ENCODE data around the gene NEURL3. TPM values are rescaled to one million over a fixed set of nuclear protein-coding genes. Genes with fewer than 3 reads are reported as not detected.
"Not testable (repeated sequence)": the region's sequence is repeated elsewhere in the genome, so short reads cannot be mapped to it uniquely, and the experiment has no call there.

The NEURL3 gene
- total RNA-seq, 1 experiment from 2014 or later: not detected

- Mint-ChIP-seq H3K4me3 (ENCODE audit: unreplicated experiment) (no peak overlapping the region), H3K9me3 (ENCODE audit: unreplicated experiment) (no peaks in the 10 kb centered on the region), H3K4me1 (ENCODE audit: insufficient read depth, unreplicated experiment) (peaks cover 8% of the 10 kb centered on the region), H3K27ac (ENCODE audit: low read depth, unreplicated experiment) (no peak overlapping the region), H3K36me3 (ENCODE audit: insufficient read depth, unreplicated experiment) (no peaks in the 10 kb centered on the region), H3K27me3 (ENCODE audit: insufficient read depth, unreplicated experiment) (peaks cover 6% of the 10 kb centered on the region)
- POLR2A ChIA-PET: no interaction called here
- DNase-seq (ENCODE audit: unreplicated experiment): no peak
- CTCF ChIA-PET: no interaction called here
- TF ChIP-seq CTCF (IDR thresholded peaks at IDR 0.05; ENCODE audit: unreplicated experiment): no peak
- BruUV-seq (replicated peaks): no TSS peak
- intact Hi-C loops (cut with micrococcal nuclease): no loop called here
Observed at GRCh38 chr2:96500385-96501066, 4.6 kb downstream of the NEURL3 start.

- CTCF ChIA-PET: interaction anchor here (0.7 to 0.9 kb wide), 2 partner anchors 9 to 92 kb away, joined by 3 to 4 read pairs; no protein-coding TSS in a partner anchor
- Mint-ChIP-seq H3K9me3 (ENCODE audit: unreplicated experiment) (peaks cover 8% of the 10 kb centered on the region), H3K4me3 (ENCODE audit: unreplicated experiment) (no peak overlapping the region), H3K36me3 (ENCODE audit: insufficient read depth, unreplicated experiment) (no peaks in the 10 kb centered on the region), H3K27ac (ENCODE audit: low read depth, unreplicated experiment) (no peak overlapping the region), H3K4me1 (ENCODE audit: insufficient read depth, unreplicated experiment) (no peaks in the 10 kb centered on the region), H3K27me3 (ENCODE audit: insufficient read depth, unreplicated experiment) (peaks cover 13% of the 10 kb centered on the region)
- no peak for TF ChIP-seq CTCF (IDR thresholded peaks at IDR 0.05; ENCODE audit: unreplicated experiment)
- POLR2A ChIA-PET: no interaction called here
- intact Hi-C loops (cut with micrococcal nuclease): no loop called here
- no peak for DNase-seq (ENCODE audit: unreplicated experiment)
- no TSS peak for BruUV-seq (replicated peaks)
Observed at GRCh38 chr2:96499061-96499960, 5.8 kb downstream of the NEURL3 start.

GRCh38 chr2:96498611-96499010 lies 6.5 kb downstream of the NEURL3 start:
- peaks cover 13% of the 10 kb centered on the region for H3K27me3 Mint-ChIP-seq (ENCODE audit: insufficient read depth, unreplicated experiment)
- POLR2A ChIA-PET: not testable (repeated sequence)

GRCh38 chr2:96498021-96498431 lies 7.1 kb downstream of the NEURL3 start:
- POLR2A ChIA-PET: no interaction called here
- no peak overlapping the region for H3K4me3 Mint-ChIP-seq (ENCODE audit: unreplicated experiment)
- peaks cover 13% of the 10 kb centered on the region for H3K27me3 Mint-ChIP-seq (ENCODE audit: insufficient read depth, unreplicated experiment)
- H3K36me3 Mint-ChIP-seq (ENCODE audit: insufficient read depth, unreplicated experiment): no peaks in the 10 kb centered on the region
- BruUV-seq (replicated peaks): no TSS peak
- CTCF ChIA-PET: no interaction called here
- no peak for DNase-seq (ENCODE audit: unreplicated experiment)
- H3K27ac Mint-ChIP-seq (ENCODE audit: low read depth, unreplicated experiment): no peak overlapping the region
- H3K4me1 Mint-ChIP-seq (ENCODE audit: insufficient read depth, unreplicated experiment): peaks cover 3% of the 10 kb centered on the region
- peaks cover 8% of the 10 kb centered on the region for H3K9me3 Mint-ChIP-seq (ENCODE audit: unreplicated experiment)
- no peak for TF ChIP-seq CTCF (IDR thresholded peaks at IDR 0.05; ENCODE audit: unreplicated experiment)
- intact Hi-C loops (cut with micrococcal nuclease): no loop called here

More at GRCh38 chr2:96498611-96499010, 6.5 kb downstream of the NEURL3 start:
- H3K9me3 Mint-ChIP-seq (ENCODE audit: unreplicated experiment); H3K4me3 Mint-ChIP-seq (ENCODE audit: unreplicated experiment); H3K27ac Mint-ChIP-seq (ENCODE audit: low read depth, unreplicated experiment); DNase-seq (ENCODE audit: unreplicated experiment); H3K36me3 Mint-ChIP-seq (ENCODE audit: insufficient read depth, unreplicated experiment); H3K4me1 Mint-ChIP-seq (ENCODE audit: insufficient read depth, unreplicated experiment); BruUV-seq (replicated peaks); intact Hi-C loops (cut with micrococcal nuclease): not testable (repeated sequence)
- CTCF ChIA-PET: interaction anchor here (0.7 kb wide), 1 partner anchor 10 kb away, joined by 4 read pairs; no protein-coding TSS in a partner anchor
